Nucleus accumbens (tissue), 56 donors: Measurements from ENCODE around the gene HSF2.

Experiments used
- DNase-seq, 56 donors: peaks; one replicate each; lab custom pipeline; 2025; lab: John Stamatoyannopoulos, UW

HSF2 gene

DNA sequence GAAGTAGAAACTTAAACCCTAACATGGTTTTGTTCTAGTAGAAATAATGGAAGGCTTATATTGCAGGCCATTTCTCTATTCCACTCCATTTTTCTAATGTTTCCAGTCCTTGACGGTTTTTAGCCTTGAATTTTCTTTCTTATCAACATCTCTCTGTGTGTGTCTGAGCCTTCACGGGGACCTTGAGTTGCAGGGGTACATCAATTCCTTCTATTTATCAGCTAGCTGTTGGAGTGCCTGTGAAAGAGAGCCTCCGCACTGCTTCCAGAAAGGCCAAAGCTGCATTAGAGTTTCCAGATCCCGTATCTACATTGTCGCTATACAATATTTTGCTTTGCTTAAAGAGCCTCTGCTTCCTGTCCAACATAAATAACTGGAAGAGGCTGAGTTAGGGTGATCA, 5.4 kb upstream of the HSF2 start:
- no peak for DNase-seq

DNA sequence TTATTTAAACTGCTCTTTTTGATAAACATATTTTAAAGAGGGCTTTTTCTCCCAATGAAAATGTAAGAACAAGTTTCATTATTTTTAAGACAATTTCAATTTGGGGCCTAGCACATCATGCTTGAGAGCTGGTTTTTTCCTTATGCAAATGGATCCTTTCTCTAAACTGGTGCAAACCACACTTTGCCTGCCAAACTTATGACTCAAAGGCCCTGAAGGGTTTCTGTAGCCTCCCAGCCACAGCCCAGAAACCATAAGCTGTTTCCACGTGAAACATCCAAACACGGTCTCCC, 451 bp upstream of the HSF2 start:
- no peak for DNase-seq

DNA sequence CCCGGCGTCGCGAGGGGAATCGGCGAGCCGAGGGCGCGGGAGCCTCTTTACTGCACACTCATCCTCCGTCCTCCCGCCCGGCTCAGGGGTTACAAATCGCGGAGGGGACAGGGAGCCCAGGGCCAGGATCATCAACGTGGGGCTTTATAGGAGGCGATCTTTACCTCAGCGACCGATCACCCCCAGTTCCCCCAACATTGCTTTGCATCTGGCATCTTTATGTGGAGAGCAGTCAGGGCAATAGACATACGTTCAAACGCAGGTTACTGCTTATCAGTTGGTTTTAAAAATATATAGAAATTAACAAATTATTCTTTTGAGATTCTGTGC, 634 bp downstream of the HSF2 start:
- peak in 15 of 56 donors; percentile 11 to 53 (median 39) for DNase-seq

DNA sequence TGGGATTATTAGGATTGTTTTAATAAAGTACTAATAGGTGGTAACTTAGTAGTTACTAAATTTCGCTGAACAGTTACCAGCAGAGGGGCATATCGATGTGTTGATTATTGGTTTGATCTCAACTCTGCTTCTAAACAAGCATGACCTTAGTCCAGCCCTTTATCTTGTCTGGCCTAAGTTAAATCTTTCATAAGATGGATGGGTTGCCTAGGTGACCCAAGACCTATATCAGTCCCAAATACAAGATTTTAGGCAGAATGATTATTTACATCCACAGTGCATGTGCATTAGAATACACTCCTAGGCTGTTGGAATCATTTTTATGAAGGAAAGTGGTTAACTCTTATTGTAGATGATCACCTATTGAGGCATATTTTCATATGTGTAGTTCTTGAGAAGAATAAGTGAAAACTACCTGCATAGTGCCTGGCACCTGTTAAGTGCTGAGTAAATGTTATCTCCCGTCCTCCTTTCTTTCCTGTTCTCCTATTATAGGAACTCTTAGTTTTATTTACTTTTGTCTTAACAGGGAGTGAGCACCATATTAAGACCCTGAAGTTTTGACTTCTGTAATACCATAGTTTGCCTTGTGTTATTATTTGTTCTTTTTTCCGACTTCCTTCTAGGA, 1.1 kb downstream of the HSF2 start:
- no peak for DNase-seq

DNA sequence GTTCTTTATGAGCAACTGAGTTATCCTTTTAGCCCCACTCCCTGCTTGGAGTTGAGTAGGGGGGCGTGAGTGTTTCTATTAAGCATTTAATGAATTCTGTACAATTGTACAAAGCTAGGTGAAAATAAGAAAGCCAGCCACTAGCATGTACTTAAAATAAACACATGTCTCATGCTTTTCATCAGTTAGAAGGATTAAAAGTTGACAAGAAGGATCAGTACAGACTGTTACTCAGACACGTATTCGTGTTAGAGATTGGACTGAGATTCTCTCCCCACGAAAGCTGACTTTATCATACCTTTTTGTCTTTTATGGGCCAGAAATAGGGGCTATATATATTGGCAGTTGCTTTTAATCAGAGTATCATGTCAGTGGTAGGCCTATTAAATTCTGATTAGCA, 1.7 kb downstream of the HSF2 start:
- no peak for DNase-seq

DNA sequence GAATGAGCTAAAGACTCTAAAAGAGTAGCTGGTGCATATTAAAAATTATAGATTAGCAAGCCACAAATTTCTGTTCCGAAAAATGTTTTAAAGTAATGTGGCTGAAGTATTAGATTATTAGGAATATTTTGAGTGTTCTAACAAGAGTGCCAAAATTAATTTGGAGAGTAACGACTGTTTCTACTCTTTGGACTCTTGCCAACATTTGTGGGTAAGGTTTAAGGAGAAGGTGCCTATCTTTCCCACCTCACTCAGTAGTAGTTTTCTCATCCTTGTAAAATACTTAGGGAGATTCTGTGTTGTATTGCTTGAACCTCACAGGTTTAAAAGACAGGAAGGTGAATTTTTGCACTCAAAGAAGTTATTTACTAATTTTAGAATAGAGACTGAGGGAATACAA, 5.0 kb downstream of the HSF2 start:
- DNase-seq, result no peak

DNA sequence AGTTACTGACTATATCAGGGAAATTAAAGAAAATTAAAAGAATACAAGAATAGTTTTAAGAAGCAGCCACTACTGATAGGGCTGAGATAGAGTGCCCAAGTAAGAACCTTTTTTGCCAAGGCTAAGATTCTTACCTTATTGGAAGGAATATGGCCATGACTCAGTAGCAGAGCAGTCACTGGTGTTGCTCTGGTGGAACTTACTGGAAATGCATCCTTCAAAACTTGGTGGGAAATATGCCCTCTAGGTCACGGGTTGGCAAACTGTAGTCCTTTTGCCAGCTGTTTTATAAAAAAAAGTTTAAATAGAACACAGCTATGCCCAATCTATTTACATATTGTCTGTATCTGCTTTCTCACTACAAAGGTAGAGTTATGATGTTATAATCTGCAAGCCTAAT, 6.0 kb downstream of the HSF2 start:
- no peak for DNase-seq

DNA sequence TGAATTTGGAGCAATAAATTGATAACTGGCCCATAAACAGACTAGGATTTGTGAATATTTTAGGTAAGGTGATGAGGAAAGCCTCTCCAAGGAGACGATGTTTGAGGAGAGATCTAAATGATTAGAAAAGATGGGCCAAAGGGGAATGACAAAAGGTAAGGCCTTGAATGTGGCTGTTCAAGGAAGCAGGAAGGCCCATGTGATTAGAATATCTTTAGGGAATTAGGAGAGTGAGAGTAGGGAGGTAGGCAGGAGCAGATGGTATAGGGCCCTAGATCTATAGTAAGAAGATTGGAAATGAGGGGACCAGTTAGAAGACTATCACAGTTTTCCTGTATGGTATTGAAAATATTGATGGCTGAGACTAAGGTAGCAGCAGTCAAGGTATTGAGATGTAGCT, 6.7 kb downstream of the HSF2 start:
- no peak for DNase-seq

DNA sequence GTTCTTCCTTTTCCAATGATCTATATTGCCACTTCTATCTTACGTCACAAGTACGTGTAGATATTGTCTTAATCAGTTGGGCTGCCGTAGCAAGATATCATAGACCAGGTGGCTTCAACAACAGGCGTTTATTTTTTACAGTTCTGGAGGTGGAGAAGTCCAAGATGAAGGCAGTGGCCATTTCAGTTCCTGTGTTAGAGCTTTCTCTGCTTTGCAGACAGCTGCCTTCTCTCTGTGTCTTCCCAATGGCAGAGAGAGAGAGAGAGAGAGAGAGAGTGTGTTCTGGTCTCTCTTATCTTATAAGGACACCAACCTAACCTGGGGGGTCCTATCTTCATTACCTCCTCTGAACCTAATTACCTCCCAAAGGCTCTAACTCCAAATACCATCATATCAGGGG, 8.3 kb downstream of the HSF2 start:
- DNase-seq, result no peak

DNA sequence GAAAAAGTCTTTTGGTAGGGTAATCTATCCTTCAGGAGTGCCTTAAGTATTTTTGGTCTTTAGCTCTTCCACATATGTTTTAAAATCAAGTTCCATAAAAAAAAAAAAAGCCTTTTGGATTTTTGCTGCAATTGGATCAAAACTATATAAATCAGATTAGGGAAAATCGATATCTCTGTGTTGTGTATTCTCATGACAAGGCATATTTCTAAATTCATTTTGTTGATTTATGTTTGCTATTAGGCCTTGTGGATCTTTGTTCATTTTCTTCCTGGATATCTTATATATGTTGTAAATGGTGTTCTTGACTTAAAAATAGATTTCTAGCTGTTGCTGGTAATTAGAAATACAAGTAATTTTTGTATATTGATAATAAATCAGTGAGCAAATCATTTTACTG, 8.8 kb downstream of the HSF2 start:
- DNase-seq, result no peak

DNA sequence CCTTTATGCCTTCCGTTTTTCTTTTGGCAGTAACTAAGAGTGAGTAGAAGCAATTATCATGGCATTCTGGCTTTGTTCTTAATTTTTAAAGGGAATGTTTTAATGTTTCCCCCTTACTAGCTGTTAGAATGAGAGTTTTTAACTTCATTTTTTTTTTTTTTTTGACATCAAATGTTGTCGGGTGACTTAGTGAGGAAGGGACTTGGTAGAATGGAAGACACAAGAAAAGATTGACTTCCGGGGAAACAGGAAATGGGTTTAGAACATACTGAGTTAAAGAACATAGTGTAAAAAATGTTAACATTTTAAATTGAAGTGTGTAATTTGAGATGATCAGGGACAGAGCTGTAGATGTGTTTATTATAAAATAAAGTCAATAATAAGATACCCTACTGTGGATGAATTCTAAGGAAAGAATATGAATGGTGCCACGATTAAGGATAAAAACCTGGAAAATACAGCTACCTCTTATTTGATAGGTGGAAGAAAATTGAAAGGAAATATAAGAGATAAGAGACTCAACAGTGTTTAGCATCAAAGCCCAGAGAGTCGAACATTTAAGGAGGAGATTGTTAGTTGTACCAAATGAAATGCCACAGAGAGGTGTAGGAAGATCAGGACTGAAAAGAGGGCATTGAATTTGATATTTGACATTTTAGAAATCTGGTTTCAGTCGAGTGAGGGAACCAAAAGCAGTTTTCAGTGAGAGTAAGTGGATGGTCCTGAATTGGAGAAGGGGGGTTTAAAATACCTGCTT, 9.4 kb downstream of the HSF2 start:
- DNase-seq, result no peak

DNA sequence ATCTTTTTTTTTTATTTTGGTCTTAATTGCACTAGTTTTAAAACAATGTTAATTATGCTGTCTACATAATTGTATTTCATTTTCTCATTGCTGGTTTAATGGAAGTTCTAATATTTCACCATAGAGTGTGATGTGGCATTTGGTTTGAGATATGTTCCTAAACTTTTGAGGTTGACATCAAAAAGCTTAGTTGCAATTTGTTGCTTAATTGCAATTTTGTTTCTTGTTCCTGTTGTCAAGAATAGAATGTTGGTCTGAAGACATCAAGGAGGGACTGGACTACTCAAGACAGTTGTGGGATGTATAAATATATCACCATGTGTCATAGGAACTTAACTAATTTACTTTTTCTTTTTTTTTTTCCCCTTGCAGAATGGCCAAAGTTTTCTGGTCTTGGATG, 12.5 kb downstream of the HSF2 start:
- DNase-seq, result no peak

DNA sequence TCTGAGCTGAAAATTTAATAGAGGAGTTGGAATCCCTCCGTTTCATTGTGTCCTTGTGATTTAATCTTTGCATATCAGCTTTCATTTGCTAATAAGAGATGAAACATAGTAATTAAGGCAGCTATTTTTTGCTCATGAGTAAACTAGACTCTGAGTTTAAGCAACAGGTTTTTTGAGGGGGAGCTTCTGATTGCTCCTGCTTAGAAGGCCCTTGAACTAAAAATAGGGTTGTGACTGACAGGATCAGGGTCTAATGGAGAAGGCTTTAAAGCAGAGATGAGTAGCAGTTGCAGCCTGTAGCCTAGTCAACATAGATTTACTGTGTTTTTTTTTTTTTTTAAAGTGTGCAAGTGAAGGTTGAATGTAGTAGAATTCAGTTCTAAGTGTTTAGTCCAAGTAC, 17.4 kb downstream of the HSF2 start:
- DNase-seq, result no peak

DNA sequence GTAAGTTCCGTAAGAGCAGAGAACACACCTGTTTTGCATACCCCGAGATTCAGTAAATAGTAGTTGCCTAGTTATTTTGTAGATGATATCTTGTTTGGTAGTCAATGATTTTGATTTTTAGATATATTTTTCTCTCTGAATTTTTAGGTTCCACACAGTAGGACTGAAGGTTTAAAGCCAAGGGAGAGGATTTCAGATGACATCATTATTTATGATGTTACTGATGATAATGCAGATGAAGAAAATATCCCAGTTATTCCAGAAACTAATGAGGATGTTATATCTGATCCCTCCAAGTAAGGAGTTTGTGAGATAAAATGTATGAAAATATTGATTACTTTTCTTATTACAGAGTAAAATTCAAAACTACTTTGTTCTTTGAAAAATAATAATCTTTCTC, 22.6 kb downstream of the HSF2 start:
- no peak for DNase-seq

DNA sequence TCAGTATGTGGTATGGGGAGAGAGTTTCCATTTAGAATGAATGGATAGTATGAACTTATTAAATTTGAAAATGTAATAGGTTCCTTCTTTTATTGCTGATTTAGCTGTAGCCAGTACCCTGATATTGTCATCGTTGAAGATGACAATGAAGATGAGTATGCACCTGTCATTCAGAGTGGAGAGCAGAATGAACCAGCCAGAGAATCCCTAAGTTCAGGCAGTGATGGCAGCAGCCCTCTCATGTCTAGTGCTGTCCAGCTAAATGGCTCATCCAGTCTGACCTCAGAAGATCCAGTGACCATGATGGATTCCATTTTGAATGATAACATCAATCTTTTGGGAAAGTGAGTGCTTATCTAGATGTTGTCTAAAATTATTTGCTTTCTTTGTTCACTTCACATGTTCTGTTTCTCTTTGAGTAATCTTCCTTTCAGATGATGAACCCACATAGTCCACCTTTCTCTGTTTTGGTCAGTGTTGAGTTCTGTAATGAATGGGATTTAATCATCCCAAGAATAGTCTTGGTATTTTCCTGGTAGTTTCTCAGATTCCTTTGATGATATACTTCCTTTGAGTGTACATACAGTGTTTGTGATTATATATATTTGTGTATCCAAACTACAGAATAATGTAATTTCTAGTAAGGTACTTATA, 23.3 kb downstream of the HSF2 start:
- DNase-seq, result no peak

DNA sequence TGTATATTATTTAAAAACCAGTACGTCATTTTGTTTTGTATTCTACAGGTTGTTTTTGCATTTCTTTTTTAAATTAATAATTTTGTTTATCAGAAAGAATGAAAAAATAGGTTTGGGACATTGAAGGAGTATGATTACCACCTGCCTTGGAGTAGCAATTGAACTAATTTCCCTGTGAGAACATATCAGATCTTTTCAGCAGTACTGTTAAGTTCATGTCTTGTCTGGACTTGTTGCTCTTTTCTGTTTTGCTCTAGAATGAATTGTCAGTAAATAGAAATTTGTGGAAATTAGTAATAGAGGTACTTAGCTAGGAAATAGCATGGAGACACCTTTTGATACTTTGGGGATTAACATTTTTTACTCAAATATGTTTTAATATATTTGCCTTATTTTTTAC, 24.3 kb downstream of the HSF2 start:
- DNase-seq, result no peak

DNA sequence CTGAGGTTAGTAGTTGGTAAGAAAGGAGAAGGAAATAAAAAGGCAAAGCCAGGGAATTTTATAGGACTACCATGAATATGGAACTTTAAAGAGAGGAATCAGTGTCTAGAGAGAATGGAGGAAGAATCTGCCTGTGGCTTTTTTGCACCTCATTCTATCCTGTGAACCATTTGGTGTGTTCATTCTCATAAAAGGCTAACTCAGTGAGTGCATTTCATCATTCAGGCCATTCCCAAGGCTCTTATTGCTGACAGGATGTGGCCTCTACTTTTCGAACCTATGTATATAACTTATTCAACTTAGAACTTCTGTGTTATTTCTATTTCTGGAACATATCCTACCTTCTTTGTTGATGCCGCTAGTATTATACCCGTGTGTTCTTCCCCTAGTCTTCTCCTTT, 27.1 kb downstream of the HSF2 start:
- no peak for DNase-seq

DNA sequence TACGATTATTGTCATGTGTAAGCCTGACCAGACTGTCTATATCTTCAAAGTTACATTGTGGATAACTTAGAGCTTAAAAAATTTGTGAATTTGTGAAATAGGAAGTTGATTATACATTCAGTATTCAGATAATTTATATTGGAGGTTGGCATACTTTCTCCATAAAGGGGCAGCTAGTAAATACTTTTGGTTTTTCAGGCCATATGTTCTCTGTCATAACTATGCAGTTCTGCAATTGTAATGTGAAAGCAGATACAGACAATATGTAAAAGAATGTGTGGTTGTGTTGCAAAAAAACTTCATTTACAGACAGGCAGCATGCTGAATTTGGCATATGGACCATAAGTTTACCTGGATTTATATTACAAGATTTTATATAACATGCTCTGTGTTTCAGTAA, 29.3 kb downstream of the HSF2 start:
- DNase-seq, result no peak

DNA sequence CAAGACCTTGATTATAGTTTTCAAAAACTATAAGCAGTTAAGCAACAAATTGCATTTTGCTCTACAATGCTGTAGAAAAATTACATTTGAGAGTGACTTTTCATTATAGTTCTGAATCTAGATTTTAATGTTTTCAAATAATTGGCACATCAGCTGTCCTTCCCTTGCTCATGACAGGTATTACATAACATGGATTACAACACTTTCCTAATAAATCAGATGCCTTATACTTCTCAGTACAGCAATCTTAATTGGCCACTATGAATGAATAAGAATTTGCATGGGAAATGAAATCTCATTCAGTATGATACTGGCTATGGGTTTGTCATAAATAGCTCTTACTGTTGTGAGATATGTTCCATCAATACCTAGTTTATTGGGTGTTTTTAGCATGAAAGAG, 29.9 kb downstream of the HSF2 start:
- no peak for DNase-seq

DNA sequence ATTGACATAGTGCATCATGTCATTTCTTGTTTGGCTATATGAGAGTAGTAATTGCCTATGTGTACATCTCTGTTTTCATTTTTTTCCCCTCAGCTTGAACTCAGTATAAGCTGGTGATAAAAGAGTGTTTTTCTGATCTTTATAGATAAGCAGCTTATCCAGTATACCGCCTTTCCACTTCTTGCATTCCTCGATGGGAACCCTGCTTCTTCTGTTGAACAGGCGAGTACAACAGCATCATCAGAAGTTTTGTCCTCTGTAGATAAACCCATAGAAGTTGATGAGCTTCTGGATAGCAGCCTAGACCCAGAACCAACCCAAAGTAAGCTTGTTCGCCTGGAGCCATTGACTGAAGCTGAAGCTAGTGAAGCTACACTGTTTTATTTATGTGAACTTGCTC, 32.3 kb downstream of the HSF2 start:
- no peak for DNase-seq

DNA sequence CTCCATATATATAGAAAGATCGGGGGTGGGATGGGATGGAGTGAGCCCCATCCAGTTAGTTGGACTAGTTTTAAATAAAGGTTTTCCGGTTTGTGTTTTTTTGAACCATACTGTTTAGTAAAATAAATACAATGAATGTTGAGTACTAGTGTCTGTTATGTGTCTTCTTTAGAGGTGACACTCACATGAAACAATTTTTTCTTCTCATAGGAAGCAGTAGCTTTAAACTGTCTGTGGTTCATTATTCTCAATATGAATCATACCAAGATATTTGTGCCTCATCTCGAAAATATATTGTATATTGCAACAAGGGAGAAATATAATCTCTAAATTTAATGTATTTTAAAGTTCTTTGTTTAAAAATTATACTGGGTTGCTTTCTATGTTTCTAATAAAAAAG, 33.4 kb downstream of the HSF2 start:
- no peak for DNase-seq

DNA sequence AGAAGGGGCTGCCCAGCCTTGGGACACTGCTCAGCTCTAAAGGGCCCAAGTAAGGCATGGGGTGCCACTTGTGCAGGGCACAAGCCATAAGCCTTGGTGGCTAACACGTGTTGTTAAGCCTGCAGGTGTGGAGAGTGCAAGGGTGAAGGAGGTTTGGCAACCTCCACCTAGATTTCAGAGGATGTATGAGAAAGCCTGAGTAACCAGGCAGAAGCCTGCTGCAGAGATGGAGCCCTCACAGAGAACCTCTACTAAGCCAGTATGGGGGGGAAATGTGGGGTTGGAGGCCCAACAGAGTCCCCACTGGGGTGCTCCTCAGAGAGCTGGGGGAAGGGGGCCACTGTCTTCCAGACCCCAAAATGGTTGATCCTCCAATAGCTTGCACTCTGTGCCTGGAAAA, 39.5 kb downstream of the HSF2 start:
- DNase-seq, result no peak

DNA sequence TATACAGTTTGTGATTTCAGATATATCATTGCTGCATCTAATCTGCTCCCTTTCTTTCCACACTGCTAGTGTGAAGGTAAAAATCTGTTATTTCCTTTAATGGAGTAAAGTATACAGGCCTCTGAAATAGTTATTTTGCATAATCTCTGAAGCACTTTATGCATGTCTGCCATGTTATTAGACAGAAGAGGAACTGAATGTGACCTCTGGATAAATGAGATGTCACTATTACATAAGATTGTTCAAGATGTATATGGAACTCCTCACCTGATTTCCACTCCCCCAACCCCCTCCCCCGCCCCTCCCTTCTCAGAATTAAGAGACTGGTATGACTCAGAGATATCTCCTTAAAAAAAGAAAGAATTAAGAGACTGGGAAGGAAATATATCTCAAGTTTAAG, 45.8 kb downstream of the HSF2 start:
- DNase-seq, result no peak
